ENCODE results near the gene MFSD11. TPM values are rescaled to one million over a fixed set of nuclear protein-coding genes. Genes with fewer than 3 reads are reported as not detected.
A peak's percentile ranks its signal among the peaks of the same experiment; 100 is the strongest.
"Not testable (repeated sequence)": the region's sequence is repeated elsewhere in the genome, so short reads cannot be mapped to it uniquely, and the experiment has no call there.

MFSD11 gene
- total RNA-seq, 1 experiment from 2014 or later: 34.3 TPM

GRCh38 chr17:76805319-76805718, 67.4 kb downstream of the MFSD11 start:
- Histone ChIP-seq H3K4me1 (ENCODE audit: low read length) (no peaks in the 10 kb centered on the region), H3K9me3 (ENCODE audit: low read length) (no peaks in the 10 kb centered on the region), H3K4me3 (ENCODE audit: low read length) (no peak overlapping the region), H3K9me2 (replicated peaks; ENCODE audit: insufficient read depth, low read length) (no peaks in the 10 kb centered on the region), H3K36me3 (ENCODE audit: insufficient read depth, low read length) (no peaks in the 10 kb centered on the region), H3K27me3 (ENCODE audit: low read length) (no peaks in the 10 kb centered on the region), H3K4me2 (ENCODE audit: low read depth, low read length, poor library complexity, severe bottlenecking) (no peak overlapping the region), H3K79me2 (ENCODE audit: low read length) (no peaks in the 10 kb centered on the region), H3K9ac (ENCODE audit: low read length) (no peak overlapping the region), H3K27ac (ENCODE audit: low read length) (no peak overlapping the region), H2AFZ (ENCODE audit: low read length) (no peak overlapping the region), H4K20me1 (ENCODE audit: insufficient read depth, low read depth, low read length) (no peaks in the 10 kb centered on the region)
- DNase-seq: no peak

DNA sequence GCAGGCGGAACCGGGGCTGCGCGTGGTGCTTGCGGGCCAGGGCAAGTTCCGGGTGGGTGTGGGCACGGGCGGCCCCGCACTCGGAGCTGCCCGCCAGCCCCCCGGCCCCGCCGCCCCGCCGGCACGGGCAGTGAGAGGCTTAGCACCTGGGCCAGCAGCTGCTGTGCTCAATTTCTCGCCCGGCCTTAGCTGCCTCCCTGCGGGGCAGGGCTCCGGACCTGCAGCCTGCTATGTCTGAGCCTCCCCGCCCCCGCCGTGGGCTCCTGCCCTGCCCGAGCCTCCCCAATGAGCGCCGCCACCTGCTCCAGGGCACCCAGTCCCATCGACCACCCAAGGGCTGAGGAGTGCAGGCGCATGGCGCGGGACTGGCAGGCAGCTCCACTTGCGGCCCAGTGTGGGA, 68.2 kb downstream of the MFSD11 start:
- not testable (repeated sequence) for H3K9ac ChIP-seq (ENCODE audit: low read length); H3K36me3 ChIP-seq (ENCODE audit: insufficient read depth, low read length); H3K27me3 ChIP-seq (ENCODE audit: low read length); H3K4me3 ChIP-seq (ENCODE audit: low read length); H4K20me1 ChIP-seq (ENCODE audit: insufficient read depth, low read depth, low read length); DNase-seq; H2AFZ ChIP-seq (ENCODE audit: low read length); H3K27ac ChIP-seq (ENCODE audit: low read length); H3K9me3 ChIP-seq (ENCODE audit: low read length); H3K4me2 ChIP-seq (ENCODE audit: low read depth, low read length, poor library complexity, severe bottlenecking); H3K79me2 ChIP-seq (ENCODE audit: low read length); H3K9me2 ChIP-seq (replicated peaks; ENCODE audit: insufficient read depth, low read length); H3K4me1 ChIP-seq (ENCODE audit: low read length)

GRCh38 chr17:76806767-76807166, 68.8 kb downstream of the MFSD11 start:
- not testable (repeated sequence) for H3K4me2 ChIP-seq (ENCODE audit: low read depth, low read length, poor library complexity, severe bottlenecking); H3K9me2 ChIP-seq (replicated peaks; ENCODE audit: insufficient read depth, low read length); H3K36me3 ChIP-seq (ENCODE audit: insufficient read depth, low read length); DNase-seq; H2AFZ ChIP-seq (ENCODE audit: low read length); H3K9me3 ChIP-seq (ENCODE audit: low read length); H3K27ac ChIP-seq (ENCODE audit: low read length); H3K79me2 ChIP-seq (ENCODE audit: low read length); H3K9ac ChIP-seq (ENCODE audit: low read length); H3K4me3 ChIP-seq (ENCODE audit: low read length); H3K4me1 ChIP-seq (ENCODE audit: low read length); H3K27me3 ChIP-seq (ENCODE audit: low read length); H4K20me1 ChIP-seq (ENCODE audit: insufficient read depth, low read depth, low read length)

GRCh38 chr17:76808326-76808725, 70.4 kb downstream of the MFSD11 start:
- no peak overlapping the region for H3K9ac ChIP-seq (ENCODE audit: low read length)
- H3K27me3 ChIP-seq (ENCODE audit: low read length): no peaks in the 10 kb centered on the region

DNA sequence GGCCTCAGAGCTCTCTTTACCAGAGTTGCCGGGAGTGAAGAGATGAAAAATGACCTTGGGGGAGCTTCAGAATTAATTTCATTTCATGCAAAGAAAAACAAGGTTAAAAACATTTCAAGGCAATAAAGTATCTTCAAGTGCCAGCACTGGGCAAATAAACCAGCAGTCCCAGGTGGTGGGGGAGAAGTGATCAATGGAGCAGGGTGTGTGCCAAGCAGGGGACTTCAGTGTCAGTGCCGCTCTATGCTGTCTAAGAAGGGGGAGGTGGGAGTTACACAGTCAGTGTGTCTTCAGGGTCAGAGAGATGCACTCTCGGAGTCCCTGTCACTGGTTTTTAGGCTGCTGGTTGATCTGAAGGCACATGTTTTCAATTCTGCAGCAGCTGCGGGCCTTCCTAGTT, 73.0 kb downstream of the MFSD11 start:
- Histone ChIP-seq H3K36me3 (ENCODE audit: insufficient read depth, low read length) (no peaks in the 10 kb centered on the region), H3K4me2 (ENCODE audit: low read depth, low read length, poor library complexity, severe bottlenecking) (no peak overlapping the region), H2AFZ (ENCODE audit: low read length) (no peak overlapping the region), H3K27ac (ENCODE audit: low read length) (no peak overlapping the region), H3K79me2 (ENCODE audit: low read length) (no peaks in the 10 kb centered on the region), H4K20me1 (ENCODE audit: insufficient read depth, low read depth, low read length) (no peaks in the 10 kb centered on the region), H3K4me1 (ENCODE audit: low read length) (no peaks in the 10 kb centered on the region), H3K9ac (ENCODE audit: low read length) (no peak overlapping the region), H3K9me3 (ENCODE audit: low read length) (no peaks in the 10 kb centered on the region), H3K27me3 (ENCODE audit: low read length) (no peaks in the 10 kb centered on the region), H3K4me3 (ENCODE audit: low read length) (no peak overlapping the region), H3K9me2 (replicated peaks; ENCODE audit: insufficient read depth, low read length) (no peaks in the 10 kb centered on the region)
- DNase-seq: no peak

More at GRCh38 chr17:76808326-76808725, 70.4 kb downstream of the MFSD11 start:
- DNase-seq: no peak
- Histone ChIP-seq H3K4me2 (ENCODE audit: low read depth, low read length, poor library complexity, severe bottlenecking) (no peak overlapping the region), H3K9me3 (ENCODE audit: low read length) (no peaks in the 10 kb centered on the region), H3K36me3 (ENCODE audit: insufficient read depth, low read length) (no peaks in the 10 kb centered on the region), H3K27ac (ENCODE audit: low read length) (no peak overlapping the region), H3K9me2 (replicated peaks; ENCODE audit: insufficient read depth, low read length) (no peaks in the 10 kb centered on the region), H3K79me2 (ENCODE audit: low read length) (no peaks in the 10 kb centered on the region), H4K20me1 (ENCODE audit: insufficient read depth, low read depth, low read length) (no peaks in the 10 kb centered on the region), H3K4me3 (ENCODE audit: low read length) (no peak overlapping the region), H3K4me1 (ENCODE audit: low read length) (no peaks in the 10 kb centered on the region), H2AFZ (ENCODE audit: low read length) (no peak overlapping the region)

DNA sequence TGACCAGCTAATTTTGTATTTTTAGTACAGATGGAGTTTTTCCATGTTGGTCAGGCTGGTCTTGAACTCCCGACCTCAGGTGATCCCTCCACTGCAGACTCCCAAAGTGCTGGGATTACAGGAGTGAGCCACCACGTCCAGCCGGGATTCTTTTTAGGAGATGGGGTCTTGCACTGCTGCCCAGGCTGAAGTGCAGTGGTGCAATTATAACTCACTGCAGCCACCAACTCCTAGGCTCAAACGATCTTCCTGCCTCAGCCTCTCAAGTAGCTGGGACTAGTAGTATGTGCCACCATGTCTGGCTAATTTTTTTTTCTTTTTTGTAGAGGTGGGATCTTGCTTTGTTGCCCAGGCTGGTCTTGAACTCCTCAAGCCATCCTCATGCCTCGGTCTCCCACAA, 73.9 kb downstream of the MFSD11 start:
- Histone ChIP-seq H3K27ac (ENCODE audit: low read length) (no peak overlapping the region), H3K4me1 (ENCODE audit: low read length) (peaks cover 6% of the 10 kb centered on the region), H3K27me3 (ENCODE audit: low read length) (no peaks in the 10 kb centered on the region), H4K20me1 (ENCODE audit: insufficient read depth, low read depth, low read length) (no peaks in the 10 kb centered on the region), H3K4me3 (ENCODE audit: low read length) (no peak overlapping the region), H2AFZ (ENCODE audit: low read length) (no peak overlapping the region), H3K36me3 (ENCODE audit: insufficient read depth, low read length) (no peaks in the 10 kb centered on the region), H3K9ac (ENCODE audit: low read length) (no peak overlapping the region), H3K9me2 (replicated peaks; ENCODE audit: insufficient read depth, low read length) (no peaks in the 10 kb centered on the region), H3K9me3 (ENCODE audit: low read length) (no peaks in the 10 kb centered on the region), H3K79me2 (ENCODE audit: low read length) (no peaks in the 10 kb centered on the region), H3K4me2 (ENCODE audit: low read depth, low read length, poor library complexity, severe bottlenecking) (no peak overlapping the region)
- DNase-seq: no peak

- Histone ChIP-seq H3K4me2 (ENCODE audit: low read depth, low read length, poor library complexity, severe bottlenecking) (no peak overlapping the region), H3K27ac (ENCODE audit: low read length) (no peak overlapping the region), H3K36me3 (ENCODE audit: insufficient read depth, low read length) (no peaks in the 10 kb centered on the region), H3K79me2 (ENCODE audit: low read length) (no peaks in the 10 kb centered on the region), H4K20me1 (ENCODE audit: insufficient read depth, low read depth, low read length) (no peaks in the 10 kb centered on the region), H3K4me1 (ENCODE audit: low read length) (peaks cover 9% of the 10 kb centered on the region), H3K27me3 (ENCODE audit: low read length) (no peaks in the 10 kb centered on the region), H3K9ac (ENCODE audit: low read length) (no peak overlapping the region), H3K4me3 (ENCODE audit: low read length) (no peak overlapping the region), H3K9me2 (replicated peaks; ENCODE audit: insufficient read depth, low read length) (no peaks in the 10 kb centered on the region), H3K9me3 (ENCODE audit: low read length) (no peaks in the 10 kb centered on the region), H2AFZ (ENCODE audit: low read length) (no peak overlapping the region)
- no peak for DNase-seq
Observed at GRCh38 chr17:76812263-76812662, 74.3 kb downstream of the MFSD11 start.

DNA sequence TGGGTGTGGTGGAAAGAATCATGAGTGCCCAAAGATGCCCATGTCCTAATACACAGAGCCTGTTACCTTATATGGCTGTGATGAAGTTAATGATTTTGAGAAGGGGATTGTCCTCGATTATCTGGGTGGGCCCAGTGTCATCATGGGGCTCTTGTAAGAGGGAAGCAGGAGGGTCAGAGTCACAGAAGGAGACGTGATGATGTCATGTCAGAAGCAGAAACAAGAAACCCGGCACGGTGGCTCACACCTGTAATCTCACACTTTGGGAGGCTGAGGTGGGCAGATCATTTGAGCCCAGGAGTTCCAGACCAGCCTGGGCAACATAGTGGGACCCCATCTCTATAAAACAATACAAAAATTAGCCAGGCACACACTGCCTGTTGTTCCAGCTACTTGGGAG, 75.0 kb downstream of the MFSD11 start:
- no peaks in the 10 kb centered on the region for H3K9me2 ChIP-seq (replicated peaks; ENCODE audit: insufficient read depth, low read length)
- H3K27ac ChIP-seq (ENCODE audit: low read length): no peak overlapping the region
- no peaks in the 10 kb centered on the region for H3K27me3 ChIP-seq (ENCODE audit: low read length)
- no peaks in the 10 kb centered on the region for H3K79me2 ChIP-seq (ENCODE audit: low read length)
- H3K4me2 ChIP-seq (ENCODE audit: low read depth, low read length, poor library complexity, severe bottlenecking): no peak overlapping the region
- H3K9me3 ChIP-seq (ENCODE audit: low read length): no peaks in the 10 kb centered on the region
- H3K4me3 ChIP-seq (ENCODE audit: low read length): no peak overlapping the region
- H3K9ac ChIP-seq (ENCODE audit: low read length): no peak overlapping the region
- no peak overlapping the region for H2AFZ ChIP-seq (ENCODE audit: low read length)
- H4K20me1 ChIP-seq (ENCODE audit: insufficient read depth, low read depth, low read length): no peaks in the 10 kb centered on the region
- H3K36me3 ChIP-seq (ENCODE audit: insufficient read depth, low read length): no peaks in the 10 kb centered on the region
- peaks cover 12% of the 10 kb centered on the region for H3K4me1 ChIP-seq (ENCODE audit: low read length)
- no peak for DNase-seq

DNA sequence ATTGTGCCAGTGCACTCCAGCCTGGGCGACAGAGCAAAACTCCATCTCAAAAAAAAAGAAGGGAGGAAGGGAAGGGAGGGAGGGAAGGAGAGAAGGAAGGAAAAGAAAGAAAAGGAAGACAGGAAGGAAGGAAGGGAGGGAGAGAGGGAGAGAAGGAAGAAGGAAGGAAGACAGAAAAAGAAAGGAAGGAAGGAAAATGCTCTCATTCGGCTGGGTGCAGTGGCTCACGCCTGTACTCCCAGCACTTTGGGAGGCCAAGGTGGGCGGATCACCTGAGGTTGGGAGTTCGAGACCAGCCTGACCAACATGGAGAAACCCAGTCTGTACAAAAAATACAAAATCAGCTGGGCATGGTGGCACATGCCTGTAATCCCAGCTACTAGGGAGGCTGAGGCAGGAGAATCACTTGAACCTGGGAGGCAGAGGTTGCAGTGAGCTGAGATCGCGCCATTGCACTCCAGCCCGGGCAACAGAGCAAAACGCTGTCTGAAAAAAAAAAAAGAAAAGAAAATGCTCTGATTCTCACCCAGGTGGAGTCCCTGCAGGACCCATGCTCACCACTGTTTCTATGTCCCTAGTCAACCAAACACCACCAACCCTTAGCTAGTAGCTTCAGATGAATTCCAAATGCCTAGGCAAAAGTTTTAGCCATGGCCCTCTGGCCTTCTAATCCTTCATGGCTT, 78.1 kb downstream of the MFSD11 start:
- not testable (repeated sequence) for H3K79me2 ChIP-seq (ENCODE audit: low read length); H3K4me2 ChIP-seq (ENCODE audit: low read depth, low read length, poor library complexity, severe bottlenecking); H3K9me2 ChIP-seq (replicated peaks; ENCODE audit: insufficient read depth, low read length); H3K27me3 ChIP-seq (ENCODE audit: low read length); H2AFZ ChIP-seq (ENCODE audit: low read length); H3K9me3 ChIP-seq (ENCODE audit: low read length); H3K36me3 ChIP-seq (ENCODE audit: insufficient read depth, low read length); H3K4me3 ChIP-seq (ENCODE audit: low read length); H3K9ac ChIP-seq (ENCODE audit: low read length); H3K27ac ChIP-seq (ENCODE audit: low read length); H4K20me1 ChIP-seq (ENCODE audit: insufficient read depth, low read depth, low read length)
- peak; percentile 42 for DNase-seq
- peaks cover 39% of the 10 kb centered on the region for H3K4me1 ChIP-seq (ENCODE audit: low read length)
